Activated naive CD4-positive, alpha-beta T cell treated with anti-CD3 and anti-CD28 coated beads for 36 hours (primary cell): ENCODE results near the gene PLBD2. TPM values are rescaled to one million over a fixed set of nuclear protein-coding genes. Genes with fewer than 3 reads are reported as not detected.
A peak's percentile ranks its signal among the peaks of the same experiment; 100 is the strongest.

Experiments used
- CTCF ChIA-PET: fragments of 350-600 bp; sonication (Branson Sonifier 250); formaldehyde crosslinking; loops from one replicate; lab custom pipeline; 2021; ENCODE audit warnings: antibody characterized with exemption; lab: Charles Lee
- DNase-seq: peaks from one replicate; pipeline ENCODE4 v3.0.0-alpha.2; 2020
- H3K27ac Mint-ChIP-seq: one replicate; pipeline ENCODE4 v1.8.0; 2021; ENCODE audit warnings: mild to moderate bottlenecking, mixed read lengths
- H3K27me3 Mint-ChIP-seq: one replicate; pipeline ENCODE4 v1.8.0; 2021; ENCODE audit warnings: low read depth, mixed read lengths
- H3K36me3 Mint-ChIP-seq: one replicate; pipeline ENCODE4 v1.8.0; 2021; ENCODE audit warnings: low read depth, mixed read lengths
- H3K4me1 Mint-ChIP-seq: one replicate; pipeline ENCODE4 v1.8.0; 2021; ENCODE audit warnings: low read depth, mixed read lengths
- H3K4me3 Mint-ChIP-seq: one replicate; pipeline ENCODE4 v1.8.0; 2021; ENCODE audit warnings: mild to moderate bottlenecking, moderate library complexity, mixed read lengths
- H3K9me3 Mint-ChIP-seq: one replicate; pipeline ENCODE4 v1.8.0; 2021; ENCODE audit warnings: mixed read lengths
- intact Hi-C: fragments of 100-400 bp; cut with micrococcal nuclease; formaldehyde crosslinking; loops from one replicate; pipeline ENCODE4 v1.15.1; 2023
- total RNA-seq, 2 experiments: library from RNA; stranded (reverse); gene quantifications; one replicate each; pipeline ENCODE4 v1.2.3, GENCODE V29; 2021

The PLBD2 gene
- total RNA-seq, 2 experiments from 2014 or later = 13.9 to 14.1 TPM

DNA sequence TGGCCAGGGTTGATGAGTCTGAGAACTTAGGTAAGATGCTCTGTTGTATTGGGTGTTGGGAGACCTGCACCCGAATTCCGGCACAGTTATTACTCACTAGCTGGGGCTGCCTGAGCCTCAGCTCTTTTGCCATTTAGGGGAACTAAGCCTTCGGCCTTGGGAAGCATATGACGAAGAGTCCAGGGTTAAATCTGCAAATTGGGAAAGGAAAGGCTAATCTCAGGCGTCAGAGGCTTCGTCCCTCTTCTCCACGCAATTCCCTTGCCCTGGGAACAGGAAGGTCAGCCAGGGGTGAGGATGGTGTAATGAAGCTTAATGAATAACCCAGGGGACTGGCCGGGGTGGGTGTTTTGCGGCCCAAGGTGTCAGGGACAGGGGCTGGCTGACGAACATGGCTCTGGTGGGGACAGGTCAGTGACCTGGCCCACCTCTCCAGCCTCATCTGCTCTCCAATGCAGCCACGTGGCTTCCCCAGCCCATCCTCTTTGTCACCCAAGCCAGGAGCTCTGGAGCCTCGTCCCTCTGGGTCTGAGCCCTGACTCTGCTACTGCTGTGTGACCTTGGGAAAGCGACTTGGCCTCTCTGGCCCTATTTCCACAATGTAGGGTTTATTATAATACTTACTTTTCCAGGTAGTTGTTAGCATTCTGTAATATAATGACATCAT, 60.0 kb downstream of the PLBD2 start:
- Mint-ChIP-seq H3K27ac (no peak overlapping the region), H3K4me3 (no peak overlapping the region), H3K4me1 (peaks cover 8% of the 10 kb centered on the region), H3K27me3 (no peaks in the 10 kb centered on the region), H3K36me3 (no peaks in the 10 kb centered on the region), H3K9me3 (no peaks in the 10 kb centered on the region)
- DNase-seq = no peak
- intact Hi-C loops = no loop called here
- CTCF ChIA-PET = no interaction called here

DNA sequence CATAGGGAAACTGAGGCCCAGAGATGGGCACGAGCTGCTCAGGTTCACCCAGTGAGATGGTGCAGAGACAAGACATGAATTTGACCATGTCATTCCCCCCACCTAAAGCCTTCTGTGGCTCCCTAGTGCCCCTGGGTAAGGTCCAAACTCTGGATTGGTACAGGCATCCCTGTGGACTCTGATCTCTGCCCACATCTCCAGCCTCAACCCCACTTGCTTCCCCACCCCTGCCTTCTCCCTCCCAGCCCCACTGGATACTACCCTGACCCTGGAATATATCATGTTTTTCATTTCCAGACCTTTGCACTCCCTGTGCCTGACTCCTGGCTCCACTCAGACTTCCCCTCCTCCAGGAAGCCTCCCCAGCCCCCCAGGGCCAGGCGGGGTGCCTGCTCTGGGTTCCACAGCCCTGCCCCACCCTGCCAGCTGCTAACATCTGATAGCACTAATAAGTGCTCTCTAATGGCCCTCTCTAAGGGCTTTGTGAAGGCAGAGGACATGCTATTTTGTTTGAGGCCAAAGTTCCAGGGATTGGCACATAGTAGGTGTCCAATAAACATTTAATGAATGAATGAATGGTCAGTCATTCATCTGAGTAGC, 62.7 kb downstream of the PLBD2 start:
- H3K36me3 Mint-ChIP-seq = no peaks in the 10 kb centered on the region
- CTCF ChIA-PET = interaction anchor here (0.6 kb wide), 2 partner anchors 82 to 353 kb away, joined by 3 to 5 read pairs; no protein-coding TSS in a partner anchor
- H3K27me3 Mint-ChIP-seq = peaks cover 1% of the 10 kb centered on the region
- H3K27ac Mint-ChIP-seq = no peak overlapping the region
- H3K4me3 Mint-ChIP-seq = no peak overlapping the region
- H3K9me3 Mint-ChIP-seq = no peaks in the 10 kb centered on the region
- peaks cover 10% of the 10 kb centered on the region for H3K4me1 Mint-ChIP-seq
- DNase-seq = no peak
- intact Hi-C loops = loop anchor here (5.0 kb wide), 1 partner anchor 89 kb away; no protein-coding TSS in a partner anchor

DNA sequence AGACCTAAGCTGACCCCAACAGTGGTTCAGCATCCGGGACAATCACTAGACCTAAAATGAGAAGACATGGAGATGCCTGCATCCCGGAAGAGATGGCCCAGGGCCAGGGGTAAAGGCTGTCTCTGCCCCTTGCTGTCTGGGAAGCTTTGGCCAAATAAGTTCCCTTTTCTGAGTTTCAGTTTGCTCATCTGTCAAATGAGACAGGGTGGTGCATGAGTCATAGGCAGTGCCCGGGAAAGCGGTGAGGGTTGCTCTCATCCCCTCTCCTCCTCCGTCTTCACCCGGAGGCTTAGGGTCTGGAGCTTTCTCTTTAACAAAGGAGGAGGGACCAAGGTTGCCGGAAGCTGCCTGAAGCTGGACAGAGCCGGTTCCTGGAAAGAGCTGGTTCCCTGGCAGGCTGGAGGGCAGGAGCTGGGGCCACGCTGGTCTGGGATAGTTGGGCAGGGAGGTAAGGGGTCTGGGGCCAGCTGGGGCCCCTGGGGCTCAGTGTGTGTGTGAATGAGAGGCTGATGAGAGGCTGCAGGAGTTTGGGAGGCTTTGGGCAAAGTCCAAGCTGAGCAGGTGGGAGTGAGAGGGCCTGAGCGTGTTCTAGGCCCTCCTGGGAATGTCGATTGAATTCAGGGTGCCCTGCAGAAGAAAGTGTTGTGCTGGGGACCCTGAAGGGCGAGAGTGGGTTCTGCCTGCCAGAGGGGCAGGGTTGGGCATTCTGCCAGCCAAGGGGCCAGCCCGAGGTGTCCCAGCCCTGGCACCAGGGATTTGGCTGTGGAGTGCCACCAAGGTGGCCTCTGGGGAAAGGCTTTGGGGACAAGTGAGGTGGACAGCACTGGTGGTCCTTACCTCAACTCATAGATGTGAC, 63.9 kb downstream of the PLBD2 start, which contains the start of gene SDSL:
SDSL (plus strand) TSS at position 351 of the 856 bp plus-strand sequence. CDS start 5,603 bp downstream, outside the sequence.
- H3K4me1 Mint-ChIP-seq = peaks cover 10% of the 10 kb centered on the region
- intact Hi-C loops = loop anchor here (5.0 kb wide), 1 partner anchor 90 kb away; no protein-coding TSS in a partner anchor
- H3K27ac Mint-ChIP-seq = no peak within 1 kb of the TSS

DNA sequence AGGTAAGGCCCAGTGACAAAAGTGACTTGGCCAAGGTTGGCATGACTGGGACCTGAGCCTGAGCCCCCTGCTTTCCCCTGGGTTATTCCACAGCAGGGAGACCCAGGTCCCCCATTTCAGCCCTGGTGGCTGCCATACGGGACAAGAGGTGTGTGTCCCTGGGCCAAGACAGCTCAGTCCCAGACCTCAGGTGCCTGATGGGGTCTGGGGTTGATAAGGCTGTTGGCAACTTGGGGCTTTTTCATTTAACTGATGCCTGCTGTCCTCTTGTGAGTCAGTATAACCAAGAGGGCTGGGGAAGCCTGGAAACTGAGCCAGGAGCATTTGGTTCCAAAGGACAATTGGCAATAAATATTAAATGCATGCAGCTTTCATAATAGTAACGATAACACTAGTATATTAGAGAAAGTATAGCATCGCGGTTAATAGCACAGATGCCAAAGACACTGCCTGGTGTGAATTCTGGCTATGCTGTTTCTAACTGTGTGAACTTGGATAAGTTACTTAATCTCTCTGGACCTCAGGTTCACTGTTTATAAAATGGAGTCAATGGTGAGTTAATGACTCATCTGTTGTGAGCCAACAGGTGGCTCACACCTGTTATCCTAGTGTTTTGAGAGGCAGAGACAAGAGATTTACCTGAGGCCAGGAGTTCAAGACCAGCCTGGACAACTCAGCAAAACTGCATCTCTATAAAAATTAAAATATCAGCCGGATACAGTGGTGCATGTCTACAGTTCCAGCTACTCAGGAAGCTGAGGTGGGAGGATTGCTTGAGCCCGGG, 64.7 kb downstream of the PLBD2 start:
- no peak overlapping the region for H3K4me3 Mint-ChIP-seq
- no peaks in the 10 kb centered on the region for H3K9me3 Mint-ChIP-seq
- no peak for DNase-seq
- H3K36me3 Mint-ChIP-seq = no peaks in the 10 kb centered on the region
- no peak overlapping the region for H3K27ac Mint-ChIP-seq
- intact Hi-C loops = loop anchor here (5.0 kb wide), 1 partner anchor 91 kb away; no protein-coding TSS in a partner anchor
- H3K27me3 Mint-ChIP-seq = peaks cover 5% of the 10 kb centered on the region
- H3K4me1 Mint-ChIP-seq = peaks cover 10% of the 10 kb centered on the region
- CTCF ChIA-PET = no interaction called here

More for the DNA sequence above, 63.9 kb downstream of the PLBD2 start, which contains the start of gene SDSL:
- Mint-ChIP-seq H3K27me3 (peaks cover 3% of the 10 kb centered on the region), H3K4me3 (no peak within 1 kb of the TSS), H3K9me3 (no peaks in the 10 kb centered on the region), H3K36me3 (no peaks in the 10 kb centered on the region)
- peak; percentile 66 for DNase-seq
- CTCF ChIA-PET = interaction anchor here (0.6 to 0.9 kb wide), 2 partner anchors 106 to 352 kb away, joined by 3 to 5 read pairs; no protein-coding TSS in a partner anchor

DNA sequence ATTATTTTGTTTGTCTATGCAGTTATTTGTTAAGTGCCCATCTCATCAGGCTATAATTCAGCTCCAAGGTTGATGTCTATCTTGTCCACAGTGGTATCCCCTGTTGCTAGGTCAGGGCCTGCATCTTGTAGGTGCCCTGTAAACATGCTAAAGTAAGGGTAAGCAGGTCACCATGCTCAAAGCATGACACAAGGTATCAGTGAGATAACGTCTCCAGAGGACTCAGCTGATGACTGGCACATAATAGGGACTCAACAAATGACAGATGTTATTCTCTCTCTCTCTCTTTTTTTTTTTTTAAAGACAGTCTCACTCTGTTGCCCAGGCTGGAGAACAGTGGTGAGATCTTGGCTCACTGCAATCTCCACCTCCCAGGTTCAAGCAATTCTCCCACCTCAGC, 66.1 kb downstream of the PLBD2 start:
- CTCF ChIA-PET = interaction anchor here (0.6 to 1.7 kb wide), 16 partner anchors 10 to 582 kb away, joined by 3 to 12 read pairs (median 3); partner anchors contain the start of gene SDS
- Mint-ChIP-seq H3K4me3 (no peak overlapping the region), H3K36me3 (no peaks in the 10 kb centered on the region), H3K27ac (no peak overlapping the region), H3K9me3 (no peaks in the 10 kb centered on the region), H3K27me3 (peaks cover 7% of the 10 kb centered on the region), H3K4me1 (peaks cover 10% of the 10 kb centered on the region)
- intact Hi-C loops = loop anchor here (5.0 kb wide), 1 partner anchor 92 kb away; no protein-coding TSS in a partner anchor
- no peak for DNase-seq

DNA sequence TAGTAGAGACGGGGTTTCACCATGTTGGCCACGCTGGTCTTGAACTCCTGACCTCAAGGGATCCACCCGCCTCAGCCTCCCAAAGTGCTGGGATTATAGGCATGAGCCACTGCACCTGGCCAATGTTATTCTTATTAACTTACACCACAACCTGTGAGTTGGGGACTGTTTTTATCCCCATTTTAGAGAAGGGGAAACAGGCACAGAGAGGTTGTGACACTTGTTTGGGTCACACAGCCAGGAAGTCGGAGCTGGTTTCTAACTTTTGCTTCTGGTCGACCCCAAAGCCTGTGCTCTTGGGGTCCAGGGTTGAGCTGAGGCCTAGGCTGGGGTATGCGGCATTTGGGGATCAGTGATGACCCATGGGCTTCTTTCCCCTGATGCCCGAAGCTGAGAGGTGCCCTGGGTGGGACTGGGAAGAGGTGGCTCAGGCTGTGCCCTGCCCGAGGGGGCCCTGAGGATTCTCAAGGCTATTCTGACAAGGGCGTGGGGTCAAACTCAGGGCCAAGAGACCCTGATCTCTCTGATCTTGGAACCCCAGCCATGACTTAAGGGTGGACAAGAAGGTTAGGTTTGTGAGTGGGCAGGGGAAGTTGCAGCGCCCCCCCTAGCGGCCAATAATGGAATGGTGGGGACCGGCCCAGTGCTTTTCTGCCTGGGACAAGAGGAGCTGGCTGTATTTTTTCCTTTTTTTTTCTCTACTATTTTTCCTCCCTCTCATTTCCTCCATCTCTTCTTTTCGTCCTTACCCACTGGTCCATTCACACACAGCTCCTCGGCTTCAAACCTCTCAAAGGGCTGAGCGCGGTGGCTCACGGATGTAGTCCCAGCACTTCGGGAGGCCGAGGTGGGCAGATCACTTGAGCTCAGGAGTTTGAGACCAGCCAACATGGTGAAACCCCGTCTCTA, 66.8 kb downstream of the PLBD2 start:
- H3K4me1 Mint-ChIP-seq = peaks cover 10% of the 10 kb centered on the region
- no peak overlapping the region for H3K27ac Mint-ChIP-seq

DNA sequence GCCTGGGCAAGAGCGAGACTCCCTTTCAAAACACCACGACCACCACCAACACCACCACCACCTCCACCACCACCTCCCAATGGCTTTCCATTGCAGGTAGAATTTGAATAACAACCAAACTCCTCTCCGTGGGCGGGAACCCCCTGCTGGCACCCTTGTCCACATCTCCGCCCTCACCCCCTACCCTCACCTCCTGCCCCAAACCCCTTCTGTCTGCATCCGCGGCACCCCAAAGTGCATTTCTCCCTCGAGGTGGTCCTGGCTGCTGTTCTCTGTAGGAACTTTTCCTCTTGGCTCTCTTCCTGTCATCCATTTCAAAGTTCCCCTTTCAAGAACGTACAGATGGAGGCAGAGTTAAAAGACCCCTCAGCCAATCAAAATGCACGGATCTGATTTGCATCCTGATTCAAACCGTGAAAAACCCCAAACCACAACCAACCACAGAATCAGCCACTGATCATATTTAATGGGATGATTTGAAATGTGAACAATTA, 67.6 kb downstream of the PLBD2 start:
- no peak overlapping the region for H3K4me3 Mint-ChIP-seq
- no peak for DNase-seq
- H3K27me3 Mint-ChIP-seq = peaks cover 7% of the 10 kb centered on the region
- H3K27ac Mint-ChIP-seq = no peak overlapping the region
- no peaks in the 10 kb centered on the region for H3K9me3 Mint-ChIP-seq
- intact Hi-C loops = loop anchor here (1.0 to 5.0 kb wide), 3 partner anchors 114 to 379 kb away; no protein-coding TSS in a partner anchor
- CTCF ChIA-PET = interaction anchor here (0.5 to 1.7 kb wide), 25 partner anchors 11 to 757 kb away, joined by 3 to 12 read pairs (median 4); partner anchors contain the start of gene SDS
- H3K36me3 Mint-ChIP-seq = no peaks in the 10 kb centered on the region
- H3K4me1 Mint-ChIP-seq = peaks cover 10% of the 10 kb centered on the region

More for the DNA sequence above, 66.8 kb downstream of the PLBD2 start:
- intact Hi-C loops = loop anchor here (1.0 to 5.0 kb wide), 4 partner anchors 93 to 378 kb away; no protein-coding TSS in a partner anchor
- Mint-ChIP-seq H3K4me3 (no peak overlapping the region), H3K36me3 (no peaks in the 10 kb centered on the region), H3K27me3 (peaks cover 7% of the 10 kb centered on the region), H3K9me3 (no peaks in the 10 kb centered on the region)
- CTCF ChIA-PET = interaction anchor here (0.5 to 1.7 kb wide), 30 partner anchors 10 to 756 kb away, joined by 3 to 12 read pairs (median 4); partner anchors contain the start of gene SDS
- peak; percentile 77 for DNase-seq

DNA sequence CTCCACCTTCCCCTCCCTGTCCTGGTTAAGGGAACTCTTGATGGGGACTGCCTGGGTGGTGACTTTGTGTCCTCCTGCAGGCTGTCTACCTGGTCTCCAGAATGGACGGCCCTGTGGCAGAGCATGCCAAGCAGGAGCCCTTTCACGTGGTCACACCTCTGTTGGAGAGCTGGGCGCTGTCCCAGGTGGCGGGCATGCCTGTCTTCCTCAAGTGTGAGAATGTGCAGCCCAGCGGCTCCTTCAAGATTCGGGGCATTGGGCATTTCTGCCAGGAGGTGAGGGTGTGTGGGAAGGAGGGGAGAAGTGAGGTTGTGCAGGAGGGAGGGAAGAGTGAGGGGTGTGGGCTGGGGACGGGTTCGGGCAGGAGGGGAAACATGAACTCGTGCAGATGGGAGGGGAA, 69.5 kb downstream of the PLBD2 start:
- DNase-seq = no peak
- no peaks in the 10 kb centered on the region for H3K9me3 Mint-ChIP-seq
- H3K27ac Mint-ChIP-seq = no peak overlapping the region
- H3K4me3 Mint-ChIP-seq = no peak overlapping the region
- intact Hi-C loops = loop anchor here (5.0 kb wide), 1 partner anchor 381 kb away; no protein-coding TSS in a partner anchor
- CTCF ChIA-PET = no interaction called here
- peaks cover 7% of the 10 kb centered on the region for H3K27me3 Mint-ChIP-seq
- H3K4me1 Mint-ChIP-seq = peaks cover 2% of the 10 kb centered on the region
- no peaks in the 10 kb centered on the region for H3K36me3 Mint-ChIP-seq

DNA sequence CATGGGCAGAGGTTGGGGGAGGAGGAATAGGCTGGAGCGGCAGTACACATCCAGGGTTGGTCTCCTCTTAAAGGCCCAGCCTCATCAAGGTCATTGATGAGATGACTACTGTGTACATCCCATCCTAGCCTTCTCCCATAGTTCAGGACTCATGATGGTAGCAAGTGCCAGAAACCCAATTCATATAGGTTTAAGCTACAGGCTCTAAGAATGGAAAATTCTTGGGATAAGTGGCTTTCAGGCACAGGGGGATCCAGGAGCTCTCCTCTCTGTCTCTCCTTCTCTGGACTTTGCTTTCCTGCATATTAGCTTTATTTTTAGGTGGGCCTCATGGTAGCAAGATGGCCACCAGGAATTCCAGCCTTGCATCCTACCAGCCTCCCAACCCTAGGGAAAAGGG, 70.1 kb downstream of the PLBD2 start:
- no peaks in the 10 kb centered on the region for H3K36me3 Mint-ChIP-seq
- H3K4me3 Mint-ChIP-seq = no peak overlapping the region
- peaks cover 7% of the 10 kb centered on the region for H3K27me3 Mint-ChIP-seq
- no peaks in the 10 kb centered on the region for H3K9me3 Mint-ChIP-seq
- intact Hi-C loops = loop anchor here (5.0 kb wide), 1 partner anchor 381 kb away; no protein-coding TSS in a partner anchor
- H3K4me1 Mint-ChIP-seq = peaks cover 2% of the 10 kb centered on the region
- CTCF ChIA-PET = no interaction called here
- DNase-seq = no peak
- H3K27ac Mint-ChIP-seq = no peak overlapping the region

DNA sequence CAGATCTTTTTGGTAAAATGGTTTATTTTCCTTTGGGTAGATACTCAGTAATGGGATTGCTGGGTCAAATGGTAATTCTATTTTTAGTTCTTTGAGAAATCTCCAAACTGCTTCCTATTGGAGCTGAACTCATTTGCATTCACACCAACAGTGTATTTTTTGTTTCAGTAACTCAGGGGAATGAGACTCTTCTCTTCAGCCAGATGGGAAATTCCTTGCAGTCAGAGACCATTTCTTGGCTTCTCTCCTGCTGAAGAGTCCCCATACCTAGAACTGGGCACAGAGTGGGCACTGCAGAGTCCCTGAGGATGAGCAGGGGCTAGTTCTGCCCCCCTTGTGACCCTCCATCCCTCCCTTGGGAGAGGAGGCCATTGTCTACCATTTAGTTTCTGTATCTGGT, 74.6 kb downstream of the PLBD2 start:
- no peak overlapping the region for H3K4me3 Mint-ChIP-seq
- intact Hi-C loops = no loop called here
- H3K27ac Mint-ChIP-seq = no peak overlapping the region
- no peaks in the 10 kb centered on the region for H3K4me1 Mint-ChIP-seq
- no peaks in the 10 kb centered on the region for H3K9me3 Mint-ChIP-seq
- CTCF ChIA-PET = no interaction called here
- peaks cover 3% of the 10 kb centered on the region for H3K27me3 Mint-ChIP-seq
- DNase-seq = no peak
- H3K36me3 Mint-ChIP-seq = no peaks in the 10 kb centered on the region
